ENCODE data around the gene P2RX7.
"Not testable (repeated sequence)": the region's sequence is repeated elsewhere in the genome, so short reads cannot be mapped to it uniquely, and the experiment has no call there.

The P2RX7 gene

GRCh38 chr12:121208571-121208970, 75.9 kb downstream of the P2RX7 start:
- DNase-seq (ENCODE audit: low spot score) = not testable (repeated sequence)

- DNase-seq (ENCODE audit: low spot score) = no peak
Observed at GRCh38 chr12:121209221-121209620, 76.5 kb downstream of the P2RX7 start.

- peak; percentile 89 for DNase-seq (ENCODE audit: low spot score)
Observed at GRCh38 chr12:121209624-121210572, 77.2 kb downstream of the P2RX7 start, which contains the start of gene P2RX4. Gene P2RX4 (plus strand): TSS chr12:121210129. CDS start chr12:121210165, 36 bp downstream.

GRCh38 chr12:121212875-121213274, 80.2 kb downstream of the P2RX7 start:
- DNase-seq (ENCODE audit: low spot score) = no peak

- no peak for DNase-seq (ENCODE audit: low spot score)
Observed at GRCh38 chr12:121214166-121214777, 81.6 kb downstream of the P2RX7 start.

- peak; percentile 96 for DNase-seq (ENCODE audit: low spot score)
Observed at GRCh38 chr12:121214855-121215745, 82.4 kb downstream of the P2RX7 start.

GRCh38 chr12:121216102-121216501, 83.4 kb downstream of the P2RX7 start:
- no peak for DNase-seq (ENCODE audit: low spot score)

GRCh38 chr12:121217063-121217462, 84.4 kb downstream of the P2RX7 start:
- peak; percentile 52 for DNase-seq (ENCODE audit: low spot score)

- DNase-seq (ENCODE audit: low spot score) = no peak
Observed at GRCh38 chr12:121217761-121218160, 85.1 kb downstream of the P2RX7 start.

- DNase-seq (ENCODE audit: low spot score) = no peak
Observed at GRCh38 chr12:121218588-121219352, 86.1 kb downstream of the P2RX7 start.

- DNase-seq (ENCODE audit: low spot score) = no peak
Observed at GRCh38 chr12:121219353-121219986, 86.8 kb downstream of the P2RX7 start.

- no peak for DNase-seq (ENCODE audit: low spot score)
Observed at GRCh38 chr12:121222847-121223246, 90.2 kb downstream of the P2RX7 start.

GRCh38 chr12:121223292-121224285, 90.9 kb downstream of the P2RX7 start:
- DNase-seq (ENCODE audit: low spot score) = no peak

- no peak for DNase-seq (ENCODE audit: low spot score)
Observed at GRCh38 chr12:121224591-121224990, 91.9 kb downstream of the P2RX7 start.

GRCh38 chr12:121226399-121226798, 93.7 kb downstream of the P2RX7 start:
- DNase-seq (ENCODE audit: low spot score) = no peak

GRCh38 chr12:121226871-121227270, 94.2 kb downstream of the P2RX7 start:
- not testable (repeated sequence) for DNase-seq (ENCODE audit: low spot score)

GRCh38 chr12:121227294-121227693, 94.6 kb downstream of the P2RX7 start:
- DNase-seq (ENCODE audit: low spot score) = no peak

- DNase-seq (ENCODE audit: low spot score) = no peak
Observed at GRCh38 chr12:121228919-121229665, 96.4 kb downstream of the P2RX7 start.

Measured in LoVo (cell line).